ENCODE results near the gene TMCO5A.

TMCO5A gene

DNA sequence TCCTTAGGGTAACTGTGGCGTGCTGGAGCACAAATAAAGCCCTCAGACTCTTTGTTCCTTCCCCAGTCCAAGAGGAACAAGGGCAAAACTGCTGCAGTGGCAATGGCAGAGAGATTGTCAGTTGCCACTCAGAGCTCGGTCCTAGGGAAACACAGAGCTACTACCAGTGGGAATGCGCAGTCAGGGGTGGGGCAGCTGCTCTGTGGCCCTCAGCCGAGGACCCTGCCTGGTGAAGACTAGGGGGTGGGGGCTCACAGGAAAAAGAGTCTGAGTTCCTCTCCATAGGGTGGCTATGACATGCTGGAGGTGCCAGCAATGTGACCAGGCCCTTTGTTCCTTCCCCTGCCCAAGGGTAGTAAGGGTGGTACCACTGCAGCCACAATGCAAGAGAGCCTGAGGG is 43.8 kb downstream of the TMCO5A start:
- DNase-seq = no peak

DNA sequence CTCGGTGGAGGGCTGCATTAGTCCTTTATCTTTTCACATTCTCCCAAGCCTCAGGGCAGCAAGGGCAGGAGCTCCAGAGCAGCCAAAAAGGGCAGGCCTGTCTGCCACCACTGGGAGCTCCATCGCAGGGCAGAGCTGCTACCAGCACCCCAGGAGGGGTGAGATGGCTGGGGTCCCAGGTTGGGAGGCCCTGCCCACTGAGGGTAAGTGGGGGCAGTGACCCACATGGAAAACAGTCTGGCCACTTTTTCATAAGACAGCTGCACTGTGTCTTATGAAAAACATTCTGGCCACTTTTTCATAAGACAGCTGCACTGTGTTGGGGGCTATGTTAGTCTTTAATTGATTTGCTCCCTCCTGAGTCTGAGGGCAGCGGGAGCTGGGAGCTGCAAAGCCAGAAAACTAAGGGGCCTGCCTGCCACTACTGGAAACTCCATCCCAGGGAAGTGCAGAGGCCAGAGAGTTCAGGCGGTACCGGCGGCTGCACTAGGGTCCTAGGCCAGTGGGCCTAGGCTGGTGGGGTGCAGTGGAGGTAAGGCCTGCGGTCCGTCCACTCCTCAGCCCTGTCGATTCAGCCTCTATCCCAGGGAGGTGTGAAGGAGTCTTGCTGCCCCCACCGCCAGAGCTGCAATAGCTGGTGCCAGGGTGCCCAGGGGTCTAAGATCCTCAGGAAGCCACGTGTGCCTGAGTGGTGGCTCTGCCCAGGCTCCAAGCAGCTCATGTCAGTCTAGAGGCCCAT is 45.4 kb downstream of the TMCO5A start:
- no peak for DNase-seq

DNA sequence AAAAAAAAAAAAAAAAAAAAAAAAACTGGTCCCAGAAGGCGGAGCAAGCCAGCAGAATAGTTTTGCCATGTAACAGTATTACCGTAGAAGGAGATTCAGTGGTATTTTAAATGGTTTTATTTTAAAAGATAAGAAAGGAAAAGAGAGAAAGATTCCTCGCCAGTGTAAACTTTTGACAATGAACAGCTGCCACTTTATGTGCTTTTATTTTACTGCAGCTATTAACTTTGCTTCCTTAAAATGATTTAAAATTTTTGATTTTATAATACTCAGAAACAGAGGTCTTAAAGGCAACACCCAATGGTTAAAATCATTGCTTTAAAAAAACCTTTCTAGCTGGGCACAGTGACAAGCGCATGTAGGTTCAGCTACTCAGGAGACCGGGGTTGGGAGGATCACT is 46.8 kb downstream of the TMCO5A start:
- DNase-seq = no peak

GRCh38 chr15:37981775-37982174 is 47.3 kb downstream of the TMCO5A start:
- no peak for DNase-seq

GRCh38 chr15:37984368-37984767 is 49.9 kb downstream of the TMCO5A start:
- no peak for DNase-seq

GRCh38 chr15:37995461-37996347 is 61.3 kb downstream of the TMCO5A start:
- no peak for DNase-seq
